ENCODE results near the gene XYLT1. TPM values are rescaled to one million over a fixed set of nuclear protein-coding genes. Genes with fewer than 3 reads are reported as not detected.

The XYLT1 gene
- total and polyA plus RNA-seq, 10 of the 15 experiments (the other 5 are each of a cell fraction or from before 2014, with no cell fraction given): 0.88 to 14.8 (median 5.8) TPM

DNA sequence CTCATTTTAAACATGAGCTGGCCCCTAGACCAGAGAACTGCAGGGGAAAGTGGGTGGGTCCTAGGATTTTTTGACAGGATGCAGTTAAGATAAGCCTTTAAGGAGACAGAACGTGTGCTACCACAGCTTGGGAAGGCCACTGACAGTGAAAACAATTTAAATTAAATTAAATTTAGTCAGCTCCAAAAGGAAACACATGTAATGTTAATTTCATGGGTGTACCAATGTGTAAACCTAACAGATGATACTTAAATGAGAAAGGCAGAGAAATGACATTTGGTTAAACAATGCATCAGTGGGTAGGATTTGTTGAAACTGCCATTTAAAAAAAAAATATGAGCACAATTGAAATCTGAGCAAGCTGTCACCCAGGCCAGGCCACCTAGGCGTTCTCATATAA is 250.8 kb downstream of the XYLT1 start:
- intact Hi-C loops (cut with micrococcal nuclease; ENCODE audit: unreplicated experiment): no loop called here
- H3K4me1 ChIP-seq (ENCODE audit: control insufficient read depth, insufficient read depth, low read length): no peaks in the 10 kb centered on the region; the same call in 1 of the 2 replicates
- DNase-seq (ENCODE audit: low read depth, low spot score) (no peak), ATAC-seq (no peak), FAIRE-seq (no peak)
- ChIA-PET POLR2A (no interaction called here), RAD21 (ENCODE audit: unreplicated experiment) (no interaction called here), SMC1A (ENCODE audit: uncharacterized antibody, unreplicated experiment) (interaction anchor here (1.1 kb wide), 1 partner anchor 79 kb away, joined by 3 read pairs; no protein-coding TSS in a partner anchor), CTCF (interaction anchor here (1.0 kb wide), 1 partner anchor 42 kb away, joined by 4 read pairs; no protein-coding TSS in a partner anchor)
- no peak overlapping the region for H3K9ac ChIP-seq (ENCODE audit: control insufficient read depth, insufficient read depth, low read length)
- no peaks in the 10 kb centered on the region for H4K20me1 ChIP-seq (ENCODE audit: control insufficient read depth, insufficient read depth)
- no peaks in the 10 kb centered on the region for H3K9me3 ChIP-seq (replicated peaks; ENCODE audit: control insufficient read depth, insufficient read depth, low read length)
- BruUV-seq (replicated peaks): no TSS peak
- WGBS (ENCODE audit: insufficient coverage, insufficient replicate concordance, low lambda C conversion rate, missing lambda C conversion rate): 44% methylated on average over 2 of the region's 2 CpGs
- no peaks in the 10 kb centered on the region; a peak in 2 of 4 replicates for H3K36me3 ChIP-seq (ENCODE audit: control insufficient read depth in 2 of 2, insufficient read depth in 2 of 2, low read length in 1 of 2)
- in situ Hi-C loops (cut with MboI): no loop called here
- TF ChIP-seq NR2C2 (IDR thresholded peaks at IDR 0.05; ENCODE audit: borderline replicate concordance, control insufficient read depth, insufficient read length, low read depth): no peak
- TF ChIP-seq, protein P1, sequence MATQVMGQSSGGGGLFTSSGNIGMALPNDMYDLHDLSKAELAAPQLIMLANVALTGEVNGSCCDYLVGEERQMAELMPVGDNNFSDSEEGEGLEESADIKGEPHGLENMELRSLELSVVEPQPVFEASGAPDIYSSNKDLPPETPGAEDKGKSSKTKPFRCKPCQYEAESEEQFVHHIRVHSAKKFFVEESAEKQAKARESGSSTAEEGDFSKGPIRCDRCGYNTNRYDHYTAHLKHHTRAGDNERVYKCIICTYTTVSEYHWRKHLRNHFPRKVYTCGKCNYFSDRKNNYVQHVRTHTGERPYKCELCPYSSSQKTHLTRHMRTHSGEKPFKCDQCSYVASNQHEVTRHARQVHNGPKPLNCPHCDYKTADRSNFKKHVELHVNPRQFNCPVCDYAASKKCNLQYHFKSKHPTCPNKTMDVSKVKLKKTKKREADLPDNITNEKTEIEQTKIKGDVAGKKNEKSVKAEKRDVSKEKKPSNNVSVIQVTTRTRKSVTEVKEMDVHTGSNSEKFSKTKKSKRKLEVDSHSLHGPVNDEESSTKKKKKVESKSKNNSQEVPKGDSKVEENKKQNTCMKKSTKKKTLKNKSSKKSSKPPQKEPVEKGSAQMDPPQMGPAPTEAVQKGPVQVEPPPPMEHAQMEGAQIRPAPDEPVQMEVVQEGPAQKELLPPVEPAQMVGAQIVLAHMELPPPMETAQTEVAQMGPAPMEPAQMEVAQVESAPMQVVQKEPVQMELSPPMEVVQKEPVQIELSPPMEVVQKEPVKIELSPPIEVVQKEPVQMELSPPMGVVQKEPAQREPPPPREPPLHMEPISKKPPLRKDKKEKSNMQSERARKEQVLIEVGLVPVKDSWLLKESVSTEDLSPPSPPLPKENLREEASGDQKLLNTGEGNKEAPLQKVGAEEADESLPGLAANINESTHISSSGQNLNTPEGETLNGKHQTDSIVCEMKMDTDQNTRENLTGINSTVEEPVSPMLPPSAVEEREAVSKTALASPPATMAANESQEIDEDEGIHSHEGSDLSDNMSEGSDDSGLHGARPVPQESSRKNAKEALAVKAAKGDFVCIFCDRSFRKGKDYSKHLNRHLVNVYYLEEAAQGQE (IDR thresholded peaks at IDR 0.05; ENCODE audit: low read depth, low read length): no peak
- TF ChIP-seq SREBF2 (IDR thresholded peaks at IDR 0.05; ENCODE audit: low read length): no peak
- TF ChIP-seq RELA (IDR thresholded peaks at IDR 0.05; ENCODE audit: borderline replicate concordance, partially characterized antibody): no peak
- no peak for TF ChIP-seq NFXL1 (IDR thresholded peaks at IDR 0.05; ENCODE audit: borderline replicate concordance)
- H3K27me3 ChIP-seq (replicated peaks in 1 of 2; ENCODE audit: control insufficient read depth in 2 of 2, insufficient read depth in 2 of 2, low read length in 1 of 2): no peaks in the 10 kb centered on the region
- no peak overlapping the region for H2AFZ ChIP-seq (ENCODE audit: control insufficient read depth, low read depth, low read length)
- no peak overlapping the region for H3K4me2 ChIP-seq (ENCODE audit: control insufficient read depth, insufficient read depth)
- H3K4me3 ChIP-seq: no peak overlapping the region
- H3K79me2 ChIP-seq (ENCODE audit: control insufficient read depth, insufficient read depth, low read length): no peaks in the 10 kb centered on the region
- no peak overlapping the region for H3K27ac ChIP-seq (ENCODE audit: control insufficient read depth, insufficient read depth)

Data from GM12878 (cell line).